ENCODE results near the gene BCAS1. TPM values are rescaled to one million over a fixed set of nuclear protein-coding genes. Genes with fewer than 3 reads are reported as not detected.

BCAS1 gene
- total and polyA plus RNA-seq, 12 donors = 0.07 to 2.3 (median 0.13) TPM; not detected in 7

DNA sequence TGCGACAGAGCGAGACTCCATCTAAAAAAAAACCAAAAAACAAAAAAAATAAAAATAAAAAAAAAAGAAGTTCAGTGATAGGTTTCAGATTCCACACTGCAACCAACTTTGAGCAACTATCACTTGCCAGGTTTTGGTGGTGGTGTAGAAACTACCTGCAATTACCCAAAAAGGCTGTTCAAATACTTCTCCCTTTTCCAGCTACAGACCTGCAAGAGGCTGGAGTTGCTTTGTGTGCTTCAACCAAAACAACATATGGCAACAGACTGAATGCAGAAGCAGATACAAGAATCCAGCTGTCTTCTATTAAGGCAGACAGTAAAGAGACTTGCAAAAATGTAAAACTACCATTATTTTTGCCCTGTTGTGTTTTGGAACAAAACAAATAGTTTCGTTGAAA, 9.3 kb upstream of the BCAS1 start:
- no peak for DNase-seq
- WGBS, 4 donors = 56 to 65% (median 60%) methylated on average over 3 of the region's 3 CpGs
- Histone ChIP-seq H3K27ac (no peak overlapping the region), H3K36me3 (replicated peaks in 1 of 2) (no peaks in the 10 kb centered on the region), H3K27me3 (no peaks in the 10 kb centered on the region), H3K4me1 (replicated peaks in 1 of 2) (no peaks in the 10 kb centered on the region), H3K4me3 (no peak overlapping the region), H3K9me3 (replicated peaks in 1 of 3) (no peaks in the 10 kb centered on the region)
- intact Hi-C loops (cut with DNase I) = no loop called here
- no peak for TF ChIP-seq POLR2A (IDR thresholded peaks at IDR 0.05)
- TF ChIP-seq, protein P1, sequence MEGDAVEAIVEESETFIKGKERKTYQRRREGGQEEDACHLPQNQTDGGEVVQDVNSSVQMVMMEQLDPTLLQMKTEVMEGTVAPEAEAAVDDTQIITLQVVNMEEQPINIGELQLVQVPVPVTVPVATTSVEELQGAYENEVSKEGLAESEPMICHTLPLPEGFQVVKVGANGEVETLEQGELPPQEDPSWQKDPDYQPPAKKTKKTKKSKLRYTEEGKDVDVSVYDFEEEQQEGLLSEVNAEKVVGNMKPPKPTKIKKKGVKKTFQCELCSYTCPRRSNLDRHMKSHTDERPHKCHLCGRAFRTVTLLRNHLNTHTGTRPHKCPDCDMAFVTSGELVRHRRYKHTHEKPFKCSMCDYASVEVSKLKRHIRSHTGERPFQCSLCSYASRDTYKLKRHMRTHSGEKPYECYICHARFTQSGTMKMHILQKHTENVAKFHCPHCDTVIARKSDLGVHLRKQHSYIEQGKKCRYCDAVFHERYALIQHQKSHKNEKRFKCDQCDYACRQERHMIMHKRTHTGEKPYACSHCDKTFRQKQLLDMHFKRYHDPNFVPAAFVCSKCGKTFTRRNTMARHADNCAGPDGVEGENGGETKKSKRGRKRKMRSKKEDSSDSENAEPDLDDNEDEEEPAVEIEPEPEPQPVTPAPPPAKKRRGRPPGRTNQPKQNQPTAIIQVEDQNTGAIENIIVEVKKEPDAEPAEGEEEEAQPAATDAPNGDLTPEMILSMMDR (IDR thresholded peaks at IDR 0.05) = no peak

DNA sequence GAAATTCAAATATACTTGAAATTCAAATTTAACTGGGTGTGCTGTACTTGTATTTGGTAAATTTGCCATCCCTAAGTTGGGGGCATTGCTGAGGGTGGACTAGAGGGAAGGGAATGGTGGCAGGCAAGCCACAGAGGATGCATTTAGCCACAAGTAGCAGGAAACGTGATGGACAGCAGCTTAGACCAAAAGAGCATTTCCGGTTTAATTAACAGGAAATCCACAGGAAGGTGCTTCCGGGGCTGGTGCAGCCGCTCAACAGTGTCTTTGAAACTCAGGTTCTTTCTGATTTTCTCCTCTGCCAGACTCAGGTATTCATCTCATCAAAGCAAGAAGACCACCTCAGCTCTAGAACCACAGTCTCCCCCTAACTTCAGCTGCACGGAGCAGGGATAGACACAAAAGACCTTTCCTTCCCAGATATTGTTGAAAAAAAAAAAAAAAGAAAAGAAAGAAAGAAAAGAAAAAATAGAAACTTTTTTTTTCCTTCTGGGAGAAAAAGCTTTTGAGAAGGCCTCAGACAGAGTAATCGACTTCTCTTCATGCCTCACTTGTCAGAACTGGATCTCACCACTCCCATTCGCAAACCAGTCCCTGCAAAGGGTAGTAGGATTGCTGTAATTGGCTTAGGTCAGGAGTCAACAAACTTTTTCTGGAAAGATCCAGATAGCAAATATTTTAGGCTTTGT, 8.0 kb upstream of the BCAS1 start:
- DNase-seq = no peak
- H3K9me3 ChIP-seq (replicated peaks in 1 of 3) = no peaks in the 10 kb centered on the region
- H3K4me1 ChIP-seq (replicated peaks in 1 of 2) = no peaks in the 10 kb centered on the region
- intact Hi-C loops (cut with DNase I) = no loop called here
- no peak overlapping the region for H3K27ac ChIP-seq
- H3K36me3 ChIP-seq (replicated peaks in 1 of 2) = no peaks in the 10 kb centered on the region
- no peaks in the 10 kb centered on the region for H3K27me3 ChIP-seq
- TF ChIP-seq POLR2A (IDR thresholded peaks at IDR 0.05) = no peak
- TF ChIP-seq, protein P1 (IDR thresholded peaks at IDR 0.05) = no peak
- H3K4me3 ChIP-seq = no peak overlapping the region
- WGBS, 4 donors = 56 to 61% (median 60%) methylated on average over 7 of the region's 7 CpGs

DNA sequence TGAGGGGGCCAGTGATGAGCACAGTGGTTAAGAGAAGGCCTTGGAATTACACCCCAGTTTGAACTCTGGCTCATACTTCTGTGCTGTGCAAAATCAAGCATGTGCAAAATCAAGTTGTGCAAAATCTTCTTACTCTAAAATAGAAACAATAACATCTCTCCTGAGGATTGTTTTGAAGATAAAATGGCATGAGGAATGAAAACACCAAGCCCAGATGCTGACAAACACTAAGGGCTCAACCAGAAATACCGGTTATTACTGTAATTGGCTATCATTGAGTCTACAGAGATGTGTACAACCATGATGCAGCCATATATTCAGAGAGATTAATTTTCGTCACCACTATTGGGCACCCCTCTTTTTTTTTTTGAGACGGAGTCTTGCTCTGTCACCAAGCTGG, 5.9 kb upstream of the BCAS1 start:
- H3K36me3 ChIP-seq (replicated peaks in 1 of 2) = no peaks in the 10 kb centered on the region
- TF ChIP-seq, protein P1 (IDR thresholded peaks at IDR 0.05) = no peak
- no peak for TF ChIP-seq POLR2A (IDR thresholded peaks at IDR 0.05)

DNA sequence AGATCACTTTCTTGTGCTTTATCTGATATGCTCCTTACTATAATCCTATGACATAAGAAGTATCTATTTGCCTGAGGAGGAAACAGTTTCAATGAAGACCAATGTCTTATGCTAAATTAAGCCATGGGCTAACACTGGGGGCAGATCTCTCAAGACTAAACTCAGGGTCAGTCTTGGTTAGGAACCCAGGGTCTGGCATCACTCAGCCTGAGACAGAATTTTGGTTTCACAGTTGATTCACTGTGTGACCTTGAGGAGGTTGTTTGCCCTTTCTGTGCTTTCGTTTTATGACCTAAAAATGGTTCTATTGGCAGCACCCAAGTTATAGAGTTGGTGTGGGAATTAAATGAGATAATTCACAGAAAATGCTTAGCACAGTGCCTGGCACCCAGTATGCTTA, 4.9 kb upstream of the BCAS1 start:
- WGBS, 4 donors = 27 to 33% (median 29%) methylated on average over 1 of the region's 1 CpG
- H3K4me1 ChIP-seq (replicated peaks in 1 of 2) = no peaks in the 10 kb centered on the region
- intact Hi-C loops (cut with DNase I) = no loop called here
- H3K27me3 ChIP-seq = no peaks in the 10 kb centered on the region
- H3K4me3 ChIP-seq = no peak overlapping the region
- no peak overlapping the region for H3K27ac ChIP-seq
- no peaks in the 10 kb centered on the region for H3K9me3 ChIP-seq (replicated peaks in 1 of 3)
- TF ChIP-seq POLR2A (IDR thresholded peaks at IDR 0.05) = no peak
- TF ChIP-seq, protein P1 (IDR thresholded peaks at IDR 0.05) = no peak
- no peak for DNase-seq
- H3K36me3 ChIP-seq (replicated peaks in 1 of 2) = no peaks in the 10 kb centered on the region

More for the DNA sequence above, 5.9 kb upstream of the BCAS1 start:
- WGBS, 4 donors = 76 to 89% (median 78%) methylated on average over 3 of the region's 3 CpGs
- Histone ChIP-seq H3K4me1 (replicated peaks in 1 of 2) (no peaks in the 10 kb centered on the region), H3K9me3 (replicated peaks in 1 of 3) (no peaks in the 10 kb centered on the region), H3K4me3 (no peak overlapping the region), H3K27me3 (no peaks in the 10 kb centered on the region), H3K27ac (no peak overlapping the region)
- DNase-seq = no peak
- intact Hi-C loops (cut with DNase I) = no loop called here

All from adrenal gland (tissue), 12 donors.